Measurements from ENCODE around the gene AKAP13.

- no peak for TF ChIP-seq REPIN1 (tag by site-specific recombination; IDR thresholded peaks at IDR 0.05; ENCODE audit: low read depth)
- TF ChIP-seq CTCF (tag by site-specific recombination; IDR thresholded peaks at IDR 0.05), result no peak
- no peak for TF ChIP-seq ZNF558 (tag by site-specific recombination; IDR thresholded peaks at IDR 0.05)
- no peak for TF ChIP-seq ZNF155 (tag by site-specific recombination; IDR thresholded peaks at IDR 0.05)
- no peak for TF ChIP-seq ELK4 (IDR thresholded peaks at IDR 0.05; ENCODE audit: borderline replicate concordance, low read depth, low read length)
- TF ChIP-seq KLF8 (tag by site-specific recombination; IDR thresholded peaks at IDR 0.05), result no peak
Measured at GRCh38 chr15:85571780-85572179, 191.4 kb downstream of the AKAP13 start.

Data from HEK293 (cell line).